GM12878 (cell line): ENCODE measurements around the gene KLHL2. TPM values are rescaled to one million over a fixed set of nuclear protein-coding genes. Genes with fewer than 3 reads are reported as not detected.
A peak's percentile ranks its signal among the peaks of the same experiment; 100 is the strongest.
"Not testable (repeated sequence)": the region's sequence is repeated elsewhere in the genome, so short reads cannot be mapped to it uniquely, and the experiment has no call there.

Experiments
- ATAC-seq: fragments of 200-7000 bp; cut with Tn5 transposase; 3 replicates; pipeline ENCODE4 v1.9.1; 2020; ENCODE audit warnings: mild to moderate bottlenecking, moderate library complexity
- BruUV-seq: library from RNA; stranded (reverse); fragments of 400-500 nt; replicated peaks from 2 replicates; lab custom pipeline; 2021; lab: Mats Ljungman, UMichigan
- CTCF ChIA-PET: fragments of 300-600 bp; sonication (Branson Sonifier 250); formaldehyde crosslinking; extraction: SDS; loops from one replicate; lab custom pipeline; 2021; ENCODE audit warnings: inconsistent platforms; lab: Yijun Ruan, JAX
- POLR2A ChIA-PET: fragments of 350-600 bp; formaldehyde crosslinking; extraction: SDS; loops from one replicate; lab custom pipeline; 2021; ENCODE audit warnings: inconsistent platforms; lab: Charles Lee
- RAD21 ChIA-PET: fragments of 300-600 bp; sonication (Branson Sonifier 250); formaldehyde crosslinking; loops from one replicate; lab custom pipeline; 2023; ENCODE audit warnings: antibody characterized with exemption; ENCODE audit not compliant: unreplicated experiment; lab: Charles Lee
- SMC1A ChIA-PET: fragments of 300-600 bp; sonication (Branson Sonifier 250); formaldehyde crosslinking; loops from one replicate; lab custom pipeline; 2023; ENCODE audit not compliant: unreplicated experiment, uncharacterized antibody; lab: Charles Lee
- DNase-seq: peaks from one replicate; pipeline ENCODE4 v3.0.0-alpha.2; 2011; ENCODE audit warnings: low read depth, low spot score
- FAIRE-seq: peaks from 3 replicates; lab custom pipeline; 2011; peaks lifted over from hg19 to GRCh38; lab: Jason Lieb, UNC
- H2AFZ ChIP-seq: 2 replicates; pipeline ENCODE4 v1.6.0; 2011; ENCODE audit warnings: low read depth, low read length, control low read depth; ENCODE audit not compliant: control insufficient read depth
- H3K27ac ChIP-seq: 2 replicates; pipeline ENCODE4 v1.5.1; 2011; ENCODE audit warnings: control low read depth; ENCODE audit not compliant: control insufficient read depth, insufficient read depth
- H3K27me3 ChIP-seq, 2 experiments: replicated peaks in 1 of 2; 2 replicates each; pipeline versions ENCODE4 v1.6.0 to v1.6.1; 2011; ENCODE audit warnings: low read length in 1 of 2; ENCODE audit not compliant: control insufficient read depth in 2 of 2, insufficient read depth in 2 of 2
- H3K36me3 ChIP-seq, 2 experiments: 2 replicates each; pipeline ENCODE4 v1.5.1; 2011; ENCODE audit warnings: low read length in 1 of 2; ENCODE audit not compliant: control insufficient read depth in 2 of 2, insufficient read depth in 2 of 2
- H3K4me1 ChIP-seq: 2 replicates; pipeline ENCODE4 v1.6.1; 2011; ENCODE audit warnings: mild to moderate bottlenecking, low read length, moderate library complexity, mixed read lengths; ENCODE audit not compliant: control insufficient read depth, insufficient read depth
- H3K4me2 ChIP-seq: 2 replicates; pipeline ENCODE4 v1.6.0; 2011; ENCODE audit warnings: control low read depth; ENCODE audit not compliant: control insufficient read depth, insufficient read depth
- H3K4me3 ChIP-seq: fragments of 200-600 bp; sonication (generic); 2 replicates; pipeline ENCODE4 v1.5.1; 2016
- H3K79me2 ChIP-seq: 2 replicates; pipeline ENCODE4 v1.6.0; 2011; ENCODE audit warnings: low read length; ENCODE audit not compliant: control insufficient read depth, insufficient read depth
- H3K9ac ChIP-seq: 2 replicates; pipeline ENCODE4 v1.8.0; 2011; ENCODE audit warnings: low read length, control low read depth, mixed read lengths; ENCODE audit not compliant: control insufficient read depth, insufficient read depth
- H3K9me3 ChIP-seq: replicated peaks from 3 replicates; pipeline ENCODE4 v1.5.1; 2011; ENCODE audit warnings: mild to moderate bottlenecking, low read length; ENCODE audit not compliant: control insufficient read depth, insufficient read depth
- H4K20me1 ChIP-seq: 2 replicates; pipeline ENCODE4 v1.6.0; 2011; ENCODE audit not compliant: control insufficient read depth, insufficient read depth
- CREB1 ChIP-seq: IDR thresholded peaks from 2 replicates; pipeline ENCODE4 v1.6.1; 2012; ENCODE audit warnings: low read depth, mild to moderate bottlenecking, inconsistent platforms
- CREM ChIP-seq: IDR thresholded peaks from 2 replicates; pipeline ENCODE4 v1.6.1; 2014; ENCODE audit warnings: antibody characterized with exemption, low read depth
- JUNB ChIP-seq: IDR thresholded peaks from 2 replicates; pipeline ENCODE4 v1.6.1; 2016; ENCODE audit warnings: antibody characterized with exemption, mild to moderate bottlenecking
- RUNX3 ChIP-seq: IDR thresholded peaks from 2 replicates; pipeline ENCODE4 v1.6.1; 2012; ENCODE audit warnings: low read length, inconsistent platforms
- WGBS: methylation state at CpG from one replicate; pipeline ENCODE4 v1.1.6; 2016; ENCODE audit warnings: low lambda C conversion rate; ENCODE audit not compliant: insufficient replicate concordance, insufficient coverage; ENCODE audit errors: missing lambda C conversion rate; 5-methylcytosine and 5-hydroxymethylcytosine counted together
- in situ Hi-C: fragments of 300-500 bp; cut with MboI; formaldehyde crosslinking; loops from 9 replicates; pipeline ENCODE4 v1.14.3; 2018; ENCODE audit warnings: mixed read lengths
- intact Hi-C: fragments of 100-400 bp; cut with micrococcal nuclease; formaldehyde crosslinking; loops from one replicate; pipeline ENCODE4 v1.14.2; 2022; ENCODE audit not compliant: unreplicated experiment
- polyA plus RNA-seq, 11 experiments: library from polyadenylated mRNA; depleted of rRNA in 4 of 11; unstranded in 6 of 11; stranded (reverse) in 5 of 11; fragments of >200 nt; fragmentation: Nextera tagmentation in 4 of 11; fragmentation: Illumina TruSeq in 1 of 11; extraction: Ambion mirVana in 4 of 11; extraction: Trizol in 1 of 11; gene quantifications; 1 replicate in 1 of 11; 2 replicates in 10 of 11; pipeline versions ENCODE4 v1.2.1 to v1.2.3, GENCODE V29; 2011 to 2016; ENCODE audit warnings: inconsistent platforms in 2 of 11, missing spikeins in 2 of 11, low read depth in 1 of 11
- total RNA-seq, 4 experiments: library from RNA; depleted of rRNA in 3 of 4; stranded (reverse); fragments of >200 nt in 3 of 4; fragmentation: Illumina TruSeq in 1 of 4; extraction: Trizol in 1 of 4; gene quantifications; 2 replicates each; pipeline versions ENCODE4 v1.2.1 to v1.2.3, GENCODE V29; 2013 to 2021

Gene KLHL2
- total and polyA plus RNA-seq, 10 of the 15 experiments (the other 5 are each of a cell fraction or from before 2014, with no cell fraction given) = 4.8 to 22.8 (median 12.9) TPM

DNA sequence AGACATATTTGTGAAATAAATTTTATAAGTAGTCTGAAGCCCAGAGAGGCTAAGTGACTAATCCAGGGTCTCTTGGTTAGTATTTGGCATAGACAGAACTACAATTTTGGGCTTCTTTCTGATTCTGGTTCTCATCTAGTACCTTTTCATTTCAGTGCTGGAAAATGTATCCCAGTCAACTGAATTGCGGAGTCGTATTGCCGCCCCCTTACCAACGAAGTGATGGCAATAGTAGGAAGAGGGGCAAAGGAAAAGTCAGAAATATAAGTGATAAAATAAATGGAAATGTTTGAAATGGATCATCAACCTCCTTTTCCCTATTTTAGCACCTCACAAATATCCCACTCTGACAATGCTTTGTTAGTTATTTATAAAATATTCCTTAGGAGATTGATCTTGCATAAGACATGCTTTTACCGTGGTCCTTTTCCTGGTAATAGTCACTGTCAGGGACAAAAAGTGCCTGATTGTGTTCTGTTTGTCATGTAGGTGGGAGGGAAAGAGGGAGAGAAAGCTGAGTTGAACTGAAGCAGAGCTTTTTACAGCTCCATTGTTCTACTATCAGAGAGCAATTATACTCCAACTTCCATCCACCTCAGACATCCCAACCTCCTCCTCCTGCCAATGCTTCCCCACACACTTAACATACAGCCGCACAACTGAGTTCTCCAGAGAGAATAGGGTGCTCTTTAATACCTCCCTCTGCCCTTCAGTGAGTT lies 6.8 kb downstream of the KLHL2 start:
- POLR2A ChIA-PET, intact Hi-C loops, ATAC-seq, H3K4me3 ChIP-seq, FAIRE-seq, in situ Hi-C loops, H3K27me3 ChIP-seq, H3K27ac ChIP-seq, H3K4me2 ChIP-seq, H3K9me3 ChIP-seq, DNase-seq, BruUV-seq, H3K9ac ChIP-seq, H3K36me3 ChIP-seq, H2AFZ ChIP-seq, H4K20me1 ChIP-seq: not testable (repeated sequence)
- H3K79me2 ChIP-seq = peaks cover 29% of the 10 kb centered on the region
- RAD21 ChIA-PET = interaction anchor here (0.6 to 0.9 kb wide), 2 partner anchors 8 to 11 kb away, joined by 3 to 4 read pairs; no protein-coding TSS in a partner anchor
- WGBS = 96% methylated on average over 6 of the region's 6 CpGs
- CTCF ChIA-PET = interaction anchor here (0.6 to 0.7 kb wide), 2 partner anchors 23 to 128 kb away, joined by 3 read pairs; no protein-coding TSS in a partner anchor
- peaks cover 14% of the 10 kb centered on the region for H3K4me1 ChIP-seq
- SMC1A ChIA-PET = interaction anchor here (0.7 kb wide), 1 partner anchor 28 kb away, joined by 3 read pairs; no protein-coding TSS in a partner anchor

DNA sequence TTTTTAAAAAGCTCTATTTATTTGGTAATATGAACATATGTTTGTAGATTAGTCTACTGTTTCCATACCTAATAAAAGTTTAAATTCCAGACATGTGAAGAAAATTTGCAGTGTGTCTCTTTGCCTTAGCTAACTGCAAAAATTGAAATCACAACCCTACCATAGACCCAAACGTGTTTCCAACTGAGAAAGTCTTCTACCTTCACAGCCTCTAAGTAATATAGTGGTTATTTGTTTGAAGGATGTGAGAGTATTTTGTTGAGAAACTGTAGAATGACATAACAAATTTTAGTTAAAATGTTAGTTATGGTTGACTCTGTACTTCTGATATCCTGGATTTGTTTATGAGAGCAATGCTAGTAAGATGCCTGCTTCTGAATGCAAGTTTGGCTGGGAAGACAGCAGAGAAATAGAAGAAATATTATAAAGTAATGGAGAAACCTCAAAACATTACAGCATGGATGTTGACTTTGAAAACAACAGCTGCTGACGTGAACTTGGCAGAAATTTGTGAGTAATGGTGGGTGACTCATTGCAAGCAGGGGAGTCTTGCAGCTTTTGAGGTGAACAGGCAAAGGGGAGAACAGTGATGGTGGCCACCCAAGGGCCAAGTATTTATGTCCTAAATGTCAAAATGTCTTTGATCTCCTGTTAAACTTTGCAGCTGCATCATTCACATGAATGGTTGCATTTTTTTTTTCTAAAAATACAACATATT lies 7.8 kb downstream of the KLHL2 start:
- peak overlapping the region; percentile 36; the same call in 1 of the 2 replicates for H3K4me2 ChIP-seq
- WGBS = 8% methylated on average over 2 of the region's 2 CpGs
- H3K36me3 ChIP-seq, SMC1A ChIA-PET, H3K4me3 ChIP-seq, intact Hi-C loops, POLR2A ChIA-PET, FAIRE-seq, H3K9me3 ChIP-seq, H4K20me1 ChIP-seq, H3K9ac ChIP-seq, BruUV-seq, CTCF ChIA-PET, H2AFZ ChIP-seq: not testable (repeated sequence)
- peaks cover 14% of the 10 kb centered on the region for H3K4me1 ChIP-seq
- peak overlapping the region; percentile 42 for H3K27ac ChIP-seq
- RAD21 ChIA-PET = interaction anchor here (0.9 kb wide), 1 partner anchor 12 kb away, joined by 4 read pairs; no protein-coding TSS in a partner anchor
- peak; percentile 73 for ATAC-seq
- TF ChIP-seq CREB1 = peak; percentile 51; the same call in 1 of the 2 replicates
- peak; percentile 36; the same call in 1 of the 2 replicates for TF ChIP-seq JUNB
- peak; percentile 71 for TF ChIP-seq CREM
- peak; percentile 32; the same call in 1 of the 2 replicates for TF ChIP-seq RUNX3
- TF ChIP-seq, all 136 proteins: peak for 4; not testable (repeated sequence) for 132
- H3K27me3 ChIP-seq, in situ Hi-C loops, DNase-seq: not testable (repeated sequence)
- H3K79me2 ChIP-seq = peaks cover 23% of the 10 kb centered on the region

DNA sequence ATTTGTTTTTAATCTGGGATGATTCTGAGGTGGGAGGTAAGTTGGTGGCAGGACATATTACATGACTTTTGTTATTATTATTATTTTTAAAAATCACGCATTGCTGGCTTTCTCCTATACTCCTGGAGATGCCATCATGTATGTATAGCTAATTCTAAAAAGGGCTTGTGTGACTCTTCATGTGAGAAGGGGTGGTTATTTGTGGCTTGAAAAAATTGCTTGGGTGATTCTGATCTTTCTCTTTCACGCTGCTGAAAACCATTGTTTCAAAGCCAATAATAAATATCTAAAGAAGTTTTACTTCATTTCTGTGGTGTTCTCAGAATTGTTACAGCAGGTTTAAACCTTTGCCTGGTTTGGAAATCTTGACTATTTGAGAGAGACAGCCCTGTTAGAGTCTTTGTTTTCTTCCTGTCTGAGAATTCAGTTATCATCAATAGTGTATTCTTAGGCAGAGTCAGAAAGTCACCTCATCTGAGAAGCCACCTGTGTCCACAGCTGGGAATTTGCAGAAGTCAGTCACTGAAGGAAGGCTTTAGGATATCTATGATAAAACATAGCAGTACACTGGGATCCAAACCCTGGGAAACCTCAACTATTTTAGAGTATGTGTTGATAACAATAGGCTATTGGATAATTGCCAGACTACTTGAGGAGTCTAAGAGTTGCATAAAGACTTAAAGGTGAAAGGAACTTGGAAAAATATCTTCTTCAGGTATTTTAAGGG lies 8.6 kb downstream of the KLHL2 start:
- H4K20me1 ChIP-seq, H3K27me3 ChIP-seq, intact Hi-C loops, H3K9me3 ChIP-seq, DNase-seq, RAD21 ChIA-PET, POLR2A ChIA-PET, H3K9ac ChIP-seq, in situ Hi-C loops, H2AFZ ChIP-seq, H3K36me3 ChIP-seq, FAIRE-seq, SMC1A ChIA-PET, BruUV-seq, H3K4me3 ChIP-seq, CTCF ChIA-PET: not testable (repeated sequence)
- 3% methylated on average over 2 of the region's 2 CpGs for WGBS
- Histone ChIP-seq H3K4me2 (peak overlapping the region; percentile 36), H3K79me2 (peaks cover 21% of the 10 kb centered on the region), H3K27ac (peak overlapping the region; percentile 42), H3K4me1 (peaks cover 14% of the 10 kb centered on the region)
- ATAC-seq = peak; percentile 68
